Prostate gland (tissue), 2 donors: ENCODE measurements around the gene DNAJB8. TPM values are rescaled to one million over a fixed set of nuclear protein-coding genes. Genes with fewer than 3 reads are reported as not detected.

Source experiments
- DNase-seq: peaks from one replicate; pipeline ENCODE4 v3.0.0-alpha.2; 2019; ENCODE audit warnings: low spot score
- H3K27ac ChIP-seq, 2 donors: fragments of 200-600 bp; sonication (generic); 2 replicates each; pipeline ENCODE4 v1.5.1; 2017 to 2019
- H3K27me3 ChIP-seq: fragments of 200-600 bp; sonication (generic); replicated peaks from 2 replicates; pipeline ENCODE4 v1.5.1; 2019; ENCODE audit not compliant: insufficient read depth
- H3K36me3 ChIP-seq, 2 donors: fragments of 200-600 bp; sonication (generic); 1 replicate in 1 of 2; 2 replicates in 1 of 2; pipeline versions ENCODE4 v1.5.1 to v1.8.1; 2017 to 2019
- H3K4me1 ChIP-seq: fragments of 200-600 bp; sonication (generic); replicated peaks from 2 replicates; pipeline ENCODE4 v1.5.1; 2019
- H3K4me3 ChIP-seq, 2 donors: fragments of 200-600 bp; sonication (generic); 2 replicates each; pipeline ENCODE4 v1.5.1; 2017 to 2019
- H3K9me3 ChIP-seq: fragments of 200-600 bp; sonication (generic); 2 replicates; pipeline ENCODE4 v1.5.1; 2017
- CTCF ChIP-seq, 4 experiments: fragments of 200-600 bp in 2 of 4; fragments of 450-650 bp in 2 of 4; sonication (generic) in 2 of 4; IDR thresholded peaks; 1 replicate in 3 of 4; 2 replicates in 1 of 4; pipeline ENCODE4 v1.5.1; 2016 to 2019; ENCODE audit warnings: antibody characterized with exemption in 4 of 4, mild to moderate bottlenecking in 2 of 4, moderate library complexity in 2 of 4
- POLR2A ChIP-seq: fragments of 450-650 bp; IDR thresholded peaks from one replicate; pipeline ENCODE4 v1.6.1; 2016; ENCODE audit warnings: antibody characterized with exemption, mild to moderate bottlenecking
- POLR2AphosphoS5 ChIP-seq: sonication (generic); formaldehyde crosslinking; IDR thresholded peaks from one replicate; pipeline ENCODE4 v1.6.1; 2017; ENCODE audit warnings: antibody characterized with exemption
- WGBS: methylation state at CpG from one replicate; pipeline ENCODE4 v1.1.5; 2018; 5-methylcytosine and 5-hydroxymethylcytosine counted together
- intact Hi-C: fragments of 100-400 bp; cut with DNase I; formaldehyde crosslinking; loops from one replicate; pipeline ENCODE4 v1.14.2; 2022
- total RNA-seq, 2 donors: library from RNA; depleted of rRNA; stranded (reverse); fragments of >200 nt; gene quantifications; one replicate each; pipeline ENCODE4 v1.1.0, GENCODE V29; 2016

Gene DNAJB8
- total RNA-seq, 2 donors from 2014 or later = 3.2 TPM; not detected in 1

GRCh38 chr3:128423525-128424147 is 43.1 kb downstream of the DNAJB8 start:
- intact Hi-C loops = loop anchor here (5.0 kb wide), 1 partner anchor 241 kb away; no protein-coding TSS in a partner anchor
- DNase-seq = no peak
- TF ChIP-seq POLR2AphosphoS5 (peak; percentile 55), CTCF (IDR thresholded peaks at IDR 0.05) (no peak), POLR2A (no peak)
- 69% methylated on average over 7 of the region's 7 CpGs for WGBS
- no peak overlapping the region for H3K27ac ChIP-seq
- no peak overlapping the region for H3K4me3 ChIP-seq
- no peaks in the 10 kb centered on the region for H3K9me3 ChIP-seq
- H3K4me1 ChIP-seq = peaks cover 24% of the 10 kb centered on the region
- H3K27me3 ChIP-seq = no peaks in the 10 kb centered on the region
- no peaks in the 10 kb centered on the region for H3K36me3 ChIP-seq

- no peak overlapping the region for H3K27ac ChIP-seq
- TF ChIP-seq CTCF (IDR thresholded peaks at IDR 0.05) (no peak), POLR2AphosphoS5 (no peak), POLR2A (no peak)
- intact Hi-C loops = loop anchor here (5.0 kb wide), 1 partner anchor 241 kb away; no protein-coding TSS in a partner anchor
- WGBS = 91% methylated on average over 3 of the region's 3 CpGs
- no peak overlapping the region for H3K4me3 ChIP-seq
- no peaks in the 10 kb centered on the region for H3K27me3 ChIP-seq
- H3K36me3 ChIP-seq = no peaks in the 10 kb centered on the region
- H3K4me1 ChIP-seq = peaks cover 24% of the 10 kb centered on the region
- DNase-seq = no peak
- no peaks in the 10 kb centered on the region for H3K9me3 ChIP-seq
These were observed 43.7 kb downstream of the DNAJB8 start for GRCh38 chr3:128422762-128423524.

GRCh38 chr3:128421966-128422365 is 44.7 kb downstream of the DNAJB8 start:
- Histone ChIP-seq H3K27me3 (no peaks in the 10 kb centered on the region), H3K27ac (no peak overlapping the region), H3K36me3 (no peaks in the 10 kb centered on the region), H3K4me1 (peaks cover 24% of the 10 kb centered on the region), H3K4me3 (no peak overlapping the region), H3K9me3 (no peaks in the 10 kb centered on the region)
- 82% methylated on average over 7 of the region's 7 CpGs for WGBS
- DNase-seq = no peak
- intact Hi-C loops = loop anchor here (5.0 kb wide), 1 partner anchor 240 kb away; no protein-coding TSS in a partner anchor
- TF ChIP-seq CTCF (IDR thresholded peaks at IDR 0.05) (no peak), POLR2A (no peak), POLR2AphosphoS5 (no peak)

GRCh38 chr3:128421439-128421836 is 45.3 kb downstream of the DNAJB8 start:
- no peaks in the 10 kb centered on the region for H3K9me3 ChIP-seq
- peaks cover 24% of the 10 kb centered on the region for H3K4me1 ChIP-seq
- H3K27ac ChIP-seq = no peak overlapping the region
- H3K36me3 ChIP-seq = no peaks in the 10 kb centered on the region
- intact Hi-C loops = loop anchor here (5.0 kb wide), 1 partner anchor 239 kb away; no protein-coding TSS in a partner anchor
- WGBS = 33% methylated on average over 11 of the region's 11 CpGs
- TF ChIP-seq POLR2A (no peak), POLR2AphosphoS5 (no peak), CTCF (IDR thresholded peaks at IDR 0.05) (no peak)
- DNase-seq = no peak
- H3K27me3 ChIP-seq = no peaks in the 10 kb centered on the region
- no peak overlapping the region for H3K4me3 ChIP-seq
